Gastrocnemius medialis (tissue), 4 donors: ENCODE data around the gene TYW1. TPM values are rescaled to one million over a fixed set of nuclear protein-coding genes. Genes with fewer than 3 reads are reported as not detected.
"Not testable (repeated sequence)": the region's sequence is repeated elsewhere in the genome, so short reads cannot be mapped to it uniquely, and the experiment has no call there.

Source experiments
- ATAC-seq, 2 donors: fragments of 150-250 bp; one replicate each; pipeline ENCODE4 v1.9.1; 2016
- DNase-seq, 2 donors: peaks; one replicate each; pipeline ENCODE4 v3.0.0-alpha.2; 2019
- H3K27ac ChIP-seq, 4 donors: fragments of 200-600 bp; sonication (generic); 1 replicate in 1 of 4; 2 replicates in 3 of 4; pipeline ENCODE4 v1.5.1; 2016 to 2018; ENCODE audit warnings: mild to moderate bottlenecking in 2 of 4, moderate library complexity in 1 of 4
- H3K27me3 ChIP-seq, 3 donors: fragments of 200-600 bp; sonication (generic) in 2 of 3; 1 replicate in 1 of 3; 2 replicates in 2 of 3; pipeline versions ENCODE4 v1.5.1 to v1.6.0; 2016 to 2019; ENCODE audit warnings: mild to moderate bottlenecking in 1 of 3, moderate library complexity in 1 of 3
- H3K36me3 ChIP-seq, 2 donors: fragments of 200-600 bp; sonication (generic) in 1 of 2; one replicate each; pipeline ENCODE4 v1.5.1; 2017 to 2018
- H3K4me1 ChIP-seq, 2 donors: fragments of 200-600 bp; sonication (generic) in 1 of 2; one replicate each; pipeline ENCODE4 v1.5.1; 2016 to 2017; ENCODE audit warnings: mild to moderate bottlenecking in 2 of 2
- H3K4me3 ChIP-seq, 4 donors: fragments of 200-600 bp; sonication (generic) in 3 of 4; 1 replicate in 1 of 4; 2 replicates in 3 of 4; pipeline ENCODE4 v1.5.1; 2016 to 2019; ENCODE audit warnings: mild to moderate bottlenecking in 2 of 4
- H3K9me3 ChIP-seq, 3 donors: fragments of 200-600 bp; sonication (generic) in 2 of 3; 1 replicate in 1 of 3; 2 replicates in 2 of 3; pipeline ENCODE4 v1.5.1; 2016 to 2019
- CTCF ChIP-seq, 5 experiments: fragments of 450-650 bp in 3 of 5; fragments of 200-600 bp in 2 of 5; sonication (generic) in 2 of 5; IDR thresholded peaks in 4 of 5; conservative IDR thresholded peaks in 1 of 5; 1 replicate in 4 of 5; 2 replicates in 1 of 5; pipeline ENCODE4 v1.5.1; 2016 to 2019; ENCODE audit warnings: antibody characterized with exemption in 5 of 5, mild to moderate bottlenecking in 3 of 5, moderate library complexity in 3 of 5
- POLR2A ChIP-seq, 2 donors: fragments of 450-650 bp; IDR thresholded peaks; one replicate each; pipeline ENCODE4 v1.6.1; 2017; ENCODE audit warnings: antibody characterized with exemption in 2 of 2, mild to moderate bottlenecking in 2 of 2, moderate library complexity in 2 of 2
- in situ Hi-C, 4 donors: fragments of 200-750 bp; cut with MboI; loops; one replicate each; pipeline versions ENCODE4 v1.15.0 to v1.8.0; 2017; ENCODE audit warnings: low sequenced_read_pairs in 4 of 4
- intact Hi-C: fragments of 100-400 bp; cut with DNase I; formaldehyde crosslinking; loops from one replicate; pipeline ENCODE4 v1.15.1; 2023; ENCODE audit warnings: low total_unique reads
- total RNA-seq, 4 donors: library from RNA; depleted of rRNA; stranded (reverse); fragments of >200 nt; gene quantifications; one replicate each; pipeline versions ENCODE4 v1.1.0 to v1.2.3, GENCODE V29; 2016

TYW1 gene
- total RNA-seq, 4 donors from 2014 or later = 15.4 to 33.8 (median 19.7) TPM

- H3K9me3 ChIP-seq = no peaks in the 10 kb centered on the region
- H3K4me3 ChIP-seq = no peak overlapping the region
- no peak for ATAC-seq
- no peaks in the 10 kb centered on the region for H3K4me1 ChIP-seq
- H3K27ac ChIP-seq = no peak overlapping the region
- DNase-seq = no peak
- no peak for TF ChIP-seq CTCF (IDR thresholded peaks at IDR 0.05 in 4 of 5, conservative IDR thresholded peaks at IDR 0.05 in 1 of 5)
- TF ChIP-seq POLR2A (IDR thresholded peaks at IDR 0.05) = no peak
- in situ Hi-C loops = no loop called here
- no peaks in the 10 kb centered on the region for H3K27me3 ChIP-seq
- intact Hi-C loops = no loop called here
- H3K36me3 ChIP-seq = no peaks in the 10 kb centered on the region
Measured at GRCh38 chr7:66974986-66975590, 21.5 kb upstream of the TYW1 start.

- in situ Hi-C loops, H3K36me3 ChIP-seq, H3K27me3 ChIP-seq, H3K4me3 ChIP-seq, DNase-seq, intact Hi-C loops, H3K4me1 ChIP-seq, H3K27ac ChIP-seq, ATAC-seq, H3K9me3 ChIP-seq: not testable (repeated sequence)
Measured at GRCh38 chr7:66978312-66978711, 18.3 kb upstream of the TYW1 start.

GRCh38 chr7:66979013-66979412 is 17.6 kb upstream of the TYW1 start:
- H3K4me3 ChIP-seq, in situ Hi-C loops, ATAC-seq, H3K9me3 ChIP-seq, H3K4me1 ChIP-seq, H3K27ac ChIP-seq, DNase-seq, intact Hi-C loops, H3K36me3 ChIP-seq, H3K27me3 ChIP-seq: not testable (repeated sequence)

- in situ Hi-C loops = not testable (repeated sequence)
Measured at GRCh38 chr7:66980336-66980735, 16.3 kb upstream of the TYW1 start.

GRCh38 chr7:66989552-66989951 is 7.1 kb upstream of the TYW1 start:
- intact Hi-C loops, ATAC-seq, H3K27ac ChIP-seq, H3K9me3 ChIP-seq, DNase-seq, H3K27me3 ChIP-seq, H3K4me3 ChIP-seq, in situ Hi-C loops: not testable (repeated sequence)
- Histone ChIP-seq H3K4me1 (peaks cover 10 to 13% of the 10 kb centered on the region in 2 donors), H3K36me3 (peaks cover 0 to 67% of the 10 kb centered on the region in 2 donors)

More at GRCh38 chr7:66980336-66980735, 16.3 kb upstream of the TYW1 start:
- H3K4me3 ChIP-seq, ATAC-seq, H3K9me3 ChIP-seq, H3K27ac ChIP-seq, H3K27me3 ChIP-seq, intact Hi-C loops, H3K4me1 ChIP-seq, H3K36me3 ChIP-seq, DNase-seq: not testable (repeated sequence)

- Histone ChIP-seq H3K4me3 (peak overlapping the region; percentile 77 to 96 (median 93)), H3K36me3 (peaks cover 0 to 44% of the 10 kb centered on the region in 2 donors), H3K4me1 (peaks cover 17 to 19% of the 10 kb centered on the region in 2 donors), H3K27ac (peak overlapping the region; percentile 97 to 100 (median 98))
- DNase-seq, H3K9me3 ChIP-seq, in situ Hi-C loops, H3K27me3 ChIP-seq, ATAC-seq: not testable (repeated sequence)
- intact Hi-C loops = loop anchor here (5.0 to 10.0 kb wide), 2 partner anchors 72 to 439 kb away; partner anchors contain the start of gene TMEM248
Measured at GRCh38 chr7:66994051-66994450, 2.6 kb upstream of the TYW1 start.

- DNase-seq (peak; percentile 55 to 88), ATAC-seq (peak; percentile 72 to 77)
- H3K27me3 ChIP-seq, H3K9me3 ChIP-seq, in situ Hi-C loops: not testable (repeated sequence)
- Histone ChIP-seq H3K4me1 (peaks cover 17 to 19% of the 10 kb centered on the region in 2 donors), H3K4me3 (peak overlapping the region; percentile 77 to 96 (median 93)), H3K27ac (peak overlapping the region; percentile 97 to 100 (median 98)), H3K36me3 (peaks cover 0 to 39% of the 10 kb centered on the region in 2 donors)
- intact Hi-C loops = loop anchor here (1.0 to 10.0 kb wide), 5 partner anchors 72 to 440 kb away; partner anchors contain the start of genes KCTD7 and TMEM248
- TF ChIP-seq CTCF (IDR thresholded peaks at IDR 0.05 in 4 of 5, conservative IDR thresholded peaks at IDR 0.05 in 1 of 5) = peak in 1 of 5 experiments; percentile 24
Measured at GRCh38 chr7:66994691-66995049, 2.0 kb upstream of the TYW1 start.
